Chondrocyte (in vitro differentiated cells): ENCODE measurements around the gene EDNRB. TPM values are rescaled to one million over a fixed set of nuclear protein-coding genes. Genes with fewer than 3 reads are reported as not detected.
"Not testable (repeated sequence)": the region's sequence is repeated elsewhere in the genome, so short reads cannot be mapped to it uniquely, and the experiment has no call there.

Experiments used
- DNase-seq: peaks from one replicate; pipeline ENCODE4 v3.0.0; 2021; ENCODE audit warnings: mixed read lengths, low spot score
- H3K27ac Mint-ChIP-seq: one replicate; pipeline ENCODE4 v1.8.0; 2021; ENCODE audit warnings: mild to moderate bottlenecking, moderate library complexity, mixed read lengths; ENCODE audit not compliant: unreplicated experiment
- H3K27me3 Mint-ChIP-seq: 2 replicates; pipeline ENCODE4 v1.8.0; 2021; ENCODE audit warnings: low read depth, mixed read lengths
- H3K36me3 Mint-ChIP-seq: 2 replicates; pipeline ENCODE4 v1.8.0; 2021; ENCODE audit warnings: low read depth, mixed read lengths
- H3K4me1 Mint-ChIP-seq: 2 replicates; pipeline ENCODE4 v1.8.0; 2021; ENCODE audit warnings: low read depth, mild to moderate bottlenecking, mixed read lengths
- H3K4me3 Mint-ChIP-seq: one replicate; pipeline ENCODE4 v1.8.0; 2021; ENCODE audit warnings: mild to moderate bottlenecking, moderate library complexity, mixed read lengths; ENCODE audit not compliant: unreplicated experiment
- H3K9me3 Mint-ChIP-seq: 2 replicates; pipeline ENCODE4 v1.8.0; 2021; ENCODE audit warnings: low read depth, mixed read lengths
- CTCF ChIP-seq: fragments of 200-600 bp; sonication (generic); IDR thresholded peaks from 2 replicates; pipeline ENCODE4 v1.5.0; 2021; ENCODE audit warnings: antibody characterized with exemption, mild to moderate bottlenecking, moderate library complexity
- total RNA-seq: library from RNA; stranded (reverse); gene quantifications from 3 replicates; pipeline ENCODE4 v1.2.1, GENCODE V29; 2021

The EDNRB gene
- total RNA-seq, 1 donor from 2014 or later, result not detected

- no peaks in the 10 kb centered on the region for H3K36me3 Mint-ChIP-seq
- no peaks in the 10 kb centered on the region for H3K9me3 Mint-ChIP-seq
- no peak overlapping the region for H3K4me3 Mint-ChIP-seq
- peaks cover under 1% of the 10 kb centered on the region for H3K27me3 Mint-ChIP-seq
- no peak overlapping the region for H3K27ac Mint-ChIP-seq
- TF ChIP-seq CTCF, result no peak
- no peaks in the 10 kb centered on the region for H3K4me1 Mint-ChIP-seq
- no peak for DNase-seq
These were observed 59.2 kb downstream of the EDNRB start for GRCh38 chr13:77859450-77859849.

GRCh38 chr13:77857531-77858209 lies 61.0 kb downstream of the EDNRB start:
- H3K27ac Mint-ChIP-seq, result no peak overlapping the region
- DNase-seq, result no peak

GRCh38 chr13:77853703-77854102 lies 64.9 kb downstream of the EDNRB start:
- no peak for DNase-seq
- Mint-ChIP-seq H3K9me3 (peaks cover under 1% of the 10 kb centered on the region), H3K36me3 (no peaks in the 10 kb centered on the region), H3K4me3 (no peak overlapping the region), H3K27ac (no peak overlapping the region), H3K27me3 (peaks cover 1% of the 10 kb centered on the region), H3K4me1 (no peaks in the 10 kb centered on the region)
- no peak for TF ChIP-seq CTCF

More at GRCh38 chr13:77857531-77858209, 61.0 kb downstream of the EDNRB start:
- H3K4me1 Mint-ChIP-seq, result no peaks in the 10 kb centered on the region
- no peak overlapping the region for H3K4me3 Mint-ChIP-seq
- H3K36me3 Mint-ChIP-seq, result no peaks in the 10 kb centered on the region
- TF ChIP-seq CTCF, result no peak
- no peaks in the 10 kb centered on the region for H3K9me3 Mint-ChIP-seq
- peaks cover 1% of the 10 kb centered on the region for H3K27me3 Mint-ChIP-seq

GRCh38 chr13:77848050-77848449 lies 70.6 kb downstream of the EDNRB start:
- not testable (repeated sequence) for H3K9me3 Mint-ChIP-seq, H3K4me1 Mint-ChIP-seq

GRCh38 chr13:77846173-77846572 lies 72.5 kb downstream of the EDNRB start:
- H3K36me3 Mint-ChIP-seq, result no peaks in the 10 kb centered on the region
- H3K27ac Mint-ChIP-seq, result no peak overlapping the region

More at GRCh38 chr13:77848050-77848449, 70.6 kb downstream of the EDNRB start:
- H3K4me3 Mint-ChIP-seq, H3K27ac Mint-ChIP-seq, DNase-seq, H3K36me3 Mint-ChIP-seq, H3K27me3 Mint-ChIP-seq: not testable (repeated sequence)

More at GRCh38 chr13:77846173-77846572, 72.5 kb downstream of the EDNRB start:
- Mint-ChIP-seq H3K27me3 (no peaks in the 10 kb centered on the region), H3K4me1 (no peaks in the 10 kb centered on the region), H3K4me3 (no peak overlapping the region), H3K9me3 (peaks cover 6% of the 10 kb centered on the region)
- no peak for TF ChIP-seq CTCF
- DNase-seq, result no peak

Other genes with a start within 250 kb of the EDNRB start
- 0.31 to 0.82 TPM (median 0.69 TPM) in 3 replicates for gene SLAIN1, start 221.1 kb downstream of the EDNRB start, total RNA-seq